ENCODE measurements around the gene MKNK1. TPM values are rescaled to one million over a fixed set of nuclear protein-coding genes. Genes with fewer than 3 reads are reported as not detected.

The MKNK1 gene
- total and polyA plus RNA-seq, 4 donors, result 29.4 to 83.5 (median 62.8) TPM

DNA sequence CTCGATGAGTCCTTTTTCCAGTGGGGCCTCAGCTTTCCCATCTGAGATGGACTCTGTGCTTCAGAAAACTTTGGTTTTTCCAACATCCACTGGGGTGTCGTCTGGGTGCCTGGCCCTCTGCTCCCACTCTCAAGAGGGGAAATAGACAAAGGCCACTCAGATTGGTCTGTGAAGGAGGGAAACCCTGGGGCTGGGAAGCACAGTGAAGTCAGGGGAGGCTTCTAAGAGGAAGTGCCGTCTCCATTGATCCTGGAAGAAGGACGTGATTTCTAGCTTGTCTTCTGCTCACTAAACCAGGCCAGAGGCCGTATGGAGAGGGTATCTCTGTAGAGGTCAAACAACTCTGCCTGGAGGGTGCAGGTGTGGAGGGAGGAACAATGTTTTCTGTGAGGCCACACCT, 57.9 kb downstream of the MKNK1 start:
- H3K27ac ChIP-seq (ENCODE audit: low read depth in 1 of 2, low read length in 1 of 2), result no peak overlapping the region
- peaks cover 0 to 6% (median 0%) of the 10 kb centered on the region in 4 donors for H3K9me3 ChIP-seq (ENCODE audit: control insufficient read depth in 4 of 4, insufficient read depth in 3 of 4, low read length in 3 of 4)
- ATAC-seq (ENCODE audit: insufficient read depth, low FRiP score), result no peak
- no peak overlapping the region for H3K4me3 ChIP-seq
- no peak for DNase-seq
- no peaks in the 10 kb centered on the region for H3K36me3 ChIP-seq (ENCODE audit: control insufficient read depth in 4 of 4, insufficient read depth in 4 of 4, low read length in 4 of 4)
- H3K27me3 ChIP-seq (ENCODE audit: control insufficient read depth in 3 of 3, insufficient read depth in 3 of 3, low read length in 2 of 3), result peaks cover 0 to 36% (median 24%) of the 10 kb centered on the region in 3 donors
- H3K4me1 ChIP-seq (ENCODE audit: control insufficient read depth in 5 of 5, insufficient read depth in 5 of 5, low read length in 5 of 5), result no peaks in the 10 kb centered on the region
- TF ChIP-seq, protein P1, sequence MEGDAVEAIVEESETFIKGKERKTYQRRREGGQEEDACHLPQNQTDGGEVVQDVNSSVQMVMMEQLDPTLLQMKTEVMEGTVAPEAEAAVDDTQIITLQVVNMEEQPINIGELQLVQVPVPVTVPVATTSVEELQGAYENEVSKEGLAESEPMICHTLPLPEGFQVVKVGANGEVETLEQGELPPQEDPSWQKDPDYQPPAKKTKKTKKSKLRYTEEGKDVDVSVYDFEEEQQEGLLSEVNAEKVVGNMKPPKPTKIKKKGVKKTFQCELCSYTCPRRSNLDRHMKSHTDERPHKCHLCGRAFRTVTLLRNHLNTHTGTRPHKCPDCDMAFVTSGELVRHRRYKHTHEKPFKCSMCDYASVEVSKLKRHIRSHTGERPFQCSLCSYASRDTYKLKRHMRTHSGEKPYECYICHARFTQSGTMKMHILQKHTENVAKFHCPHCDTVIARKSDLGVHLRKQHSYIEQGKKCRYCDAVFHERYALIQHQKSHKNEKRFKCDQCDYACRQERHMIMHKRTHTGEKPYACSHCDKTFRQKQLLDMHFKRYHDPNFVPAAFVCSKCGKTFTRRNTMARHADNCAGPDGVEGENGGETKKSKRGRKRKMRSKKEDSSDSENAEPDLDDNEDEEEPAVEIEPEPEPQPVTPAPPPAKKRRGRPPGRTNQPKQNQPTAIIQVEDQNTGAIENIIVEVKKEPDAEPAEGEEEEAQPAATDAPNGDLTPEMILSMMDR (IDR thresholded peaks at IDR 0.05; ENCODE audit: control extremely low read depth, extremely low read depth), result no peak
- H3K9ac ChIP-seq (ENCODE audit: insufficient read depth in 1 of 2, low read length in 2 of 2), result no peak overlapping the region
- 55 to 59% methylated on average over 5 of the region's 5 CpGs for WGBS, 2 donors

DNA sequence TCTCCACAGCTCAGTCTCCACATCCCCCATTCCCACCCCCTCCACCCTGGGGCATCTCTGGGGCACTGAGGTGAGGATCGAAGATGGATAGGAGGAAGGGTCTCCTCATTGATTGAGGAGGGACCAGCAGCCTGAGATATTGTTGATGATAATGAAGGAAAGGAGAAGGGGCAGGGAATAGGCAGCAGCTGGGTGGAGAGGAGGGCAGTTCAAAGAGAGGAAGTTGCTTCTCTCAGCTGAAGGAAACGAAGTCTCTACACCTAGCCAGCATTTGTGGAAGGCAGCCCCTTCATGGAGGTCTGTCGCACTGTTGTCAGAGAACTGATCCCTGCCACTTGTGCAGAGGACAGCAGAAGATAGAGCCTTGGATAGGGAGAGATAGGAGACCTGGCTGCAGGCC, 58.3 kb downstream of the MKNK1 start:
- Histone ChIP-seq H3K36me3 (ENCODE audit: control insufficient read depth in 4 of 4, insufficient read depth in 4 of 4, low read length in 4 of 4) (no peaks in the 10 kb centered on the region), H3K27me3 (ENCODE audit: control insufficient read depth in 3 of 3, insufficient read depth in 3 of 3, low read length in 2 of 3) (peaks cover 0 to 36% (median 24%) of the 10 kb centered on the region in 3 donors), H3K9ac (ENCODE audit: insufficient read depth in 1 of 2, low read length in 2 of 2) (no peak overlapping the region), H3K4me3 (no peak overlapping the region), H3K4me1 (ENCODE audit: control insufficient read depth in 5 of 5, insufficient read depth in 5 of 5, low read length in 5 of 5) (no peaks in the 10 kb centered on the region), H3K9me3 (ENCODE audit: control insufficient read depth in 4 of 4, insufficient read depth in 3 of 4, low read length in 3 of 4) (peaks cover 0 to 6% (median 0%) of the 10 kb centered on the region in 4 donors), H3K27ac (ENCODE audit: low read depth in 1 of 2, low read length in 1 of 2) (no peak overlapping the region)
- no peak for DNase-seq
- WGBS, 2 donors, result 47 to 63% methylated on average over 3 of the region's 3 CpGs
- TF ChIP-seq, protein P1 (IDR thresholded peaks at IDR 0.05; ENCODE audit: control extremely low read depth, extremely low read depth), result no peak
- ATAC-seq (ENCODE audit: insufficient read depth, low FRiP score), result no peak

DNA sequence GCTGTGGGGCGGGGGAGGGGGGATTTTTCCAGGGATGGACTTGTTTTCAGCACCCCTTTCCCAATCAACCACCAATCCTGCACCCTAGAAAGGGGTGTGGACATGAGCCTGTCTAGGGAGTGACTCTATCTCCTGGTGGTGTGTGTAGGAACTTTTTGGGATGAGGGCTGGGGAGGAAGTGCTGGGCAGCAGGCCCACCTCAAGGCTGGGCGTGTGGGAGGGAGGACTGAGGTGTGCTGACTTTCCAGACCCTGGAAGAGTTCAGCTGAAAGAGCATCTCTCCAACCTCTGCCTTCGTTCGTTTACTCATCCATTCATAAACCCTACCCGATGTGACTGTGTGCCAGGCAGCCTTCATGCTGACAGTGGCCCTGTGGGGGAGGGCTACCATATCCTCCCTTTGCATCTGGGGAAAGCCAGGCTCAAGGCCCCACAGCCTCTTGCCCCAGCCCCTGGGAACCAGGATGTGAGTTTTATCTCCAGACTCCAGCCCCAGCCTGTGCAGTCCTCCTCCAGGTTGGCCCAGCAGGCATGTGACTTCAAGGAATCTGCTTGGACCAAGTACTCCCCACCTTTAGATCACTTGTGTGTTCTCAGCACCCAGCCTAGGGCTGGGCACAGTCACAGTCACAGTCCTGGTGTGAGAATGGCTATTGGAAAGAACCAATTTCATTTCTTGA, 59.4 kb downstream of the MKNK1 start:
- ATAC-seq (ENCODE audit: insufficient read depth, low FRiP score) (no peak), DNase-seq (no peak)
- Histone ChIP-seq H3K9ac (ENCODE audit: insufficient read depth in 1 of 2, low read length in 2 of 2) (no peak overlapping the region), H3K4me1 (ENCODE audit: control insufficient read depth in 5 of 5, insufficient read depth in 5 of 5, low read length in 5 of 5) (no peaks in the 10 kb centered on the region), H3K4me3 (no peak overlapping the region), H3K9me3 (ENCODE audit: control insufficient read depth in 4 of 4, insufficient read depth in 3 of 4, low read length in 3 of 4) (peaks cover 0 to 6% (median 0%) of the 10 kb centered on the region in 4 donors), H3K27me3 (ENCODE audit: control insufficient read depth in 3 of 3, insufficient read depth in 3 of 3, low read length in 2 of 3) (peaks cover 0 to 42% (median 24%) of the 10 kb centered on the region in 3 donors), H3K36me3 (ENCODE audit: control insufficient read depth in 4 of 4, insufficient read depth in 4 of 4, low read length in 4 of 4) (no peaks in the 10 kb centered on the region), H3K27ac (ENCODE audit: low read depth in 1 of 2, low read length in 1 of 2) (no peak overlapping the region)
- TF ChIP-seq, protein P1 (IDR thresholded peaks at IDR 0.05; ENCODE audit: control extremely low read depth, extremely low read depth), result no peak
- WGBS, 2 donors, result 48 to 56% methylated on average over 5 of the region's 5 CpGs
